HepG2 (cell line): ENCODE measurements around the gene MZT2A.
"Not testable (repeated sequence)": the region's sequence is repeated elsewhere in the genome, so short reads cannot be mapped to it uniquely, and the experiment has no call there.

ENCODE experiments used
- CTCF ChIP-seq: sonication (generic); formaldehyde crosslinking; IDR thresholded peaks from 2 replicates; pipeline ENCODE4 v1.5.0; 2020; ENCODE audit warnings: mild to moderate bottlenecking, missing genetic modification reagents, moderate library complexity
- DPF2 ChIP-seq: sonication (generic); formaldehyde crosslinking; IDR thresholded peaks from 2 replicates; pipeline ENCODE4 v1.4.0; 2020; ENCODE audit warnings: mild to moderate bottlenecking, low read depth, missing genetic modification reagents, borderline replicate concordance
- FOSL2 ChIP-seq: sonication (generic); formaldehyde crosslinking; IDR thresholded peaks from 2 replicates; pipeline ENCODE4 v1.4.0; 2020; ENCODE audit warnings: missing genetic modification reagents
- KAT2B ChIP-seq: fragments of 150-350 bp; IDR thresholded peaks from 2 replicates; pipeline ENCODE4 v1.6.1; 2014; ENCODE audit warnings: low read depth, low read length, borderline replicate concordance
- MBNL3 ChIP-seq: fragments of 250-450 bp; sonication (Bioruptor Pico); conservative IDR thresholded peaks from 2 replicates; pipeline ENCODE4 v1.8.0; 2022; ENCODE audit warnings: mild to moderate bottlenecking, inconsistent platforms
- TFE3 ChIP-seq: IDR thresholded peaks from 2 replicates; pipeline ENCODE4 v1.6.1; 2016
- ZNF121 ChIP-seq: sonication (generic); formaldehyde crosslinking; IDR thresholded peaks from 2 replicates; pipeline ENCODE4 v1.5.0; 2020; ENCODE audit warnings: mild to moderate bottlenecking, missing genetic modification reagents
- ZNF737 ChIP-seq: sonication (generic); formaldehyde crosslinking; IDR thresholded peaks from 2 replicates; pipeline ENCODE4 v1.5.0; 2020; ENCODE audit warnings: missing genetic modification reagents, mild to moderate bottlenecking, borderline replicate concordance

DNA sequence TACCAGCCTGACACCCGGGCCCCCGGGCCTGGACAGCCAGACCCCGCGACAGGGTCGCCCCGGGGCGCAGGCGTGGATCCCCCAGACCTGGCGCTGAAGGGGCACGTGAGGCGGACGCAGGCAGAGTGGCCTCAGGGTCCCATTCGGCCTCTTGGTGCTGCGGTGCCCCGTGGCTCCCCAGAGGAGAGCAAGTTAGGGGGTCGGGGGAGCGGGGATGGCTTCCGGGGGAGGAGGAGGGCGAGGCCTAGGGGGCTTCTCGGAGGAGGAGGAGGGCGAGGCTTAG lies 46.7 kb downstream of the MZT2A start:
- TF ChIP-seq MBNL3 (CRISPR knock-in tag); CTCF (CRISPR knock-in tag); ZNF121 (CRISPR knock-in tag); DPF2 (CRISPR knock-in tag); TFE3; KAT2B; FOSL2 (CRISPR knock-in tag); ZNF737 (CRISPR knock-in tag): not testable (repeated sequence)
